ENCODE results near the gene CNNM2. TPM values are rescaled to one million over a fixed set of nuclear protein-coding genes. Genes with fewer than 3 reads are reported as not detected.

Gene CNNM2
- total RNA-seq, 1 experiment from 2014 or later = 7.2 TPM

- intact Hi-C loops (cut with micrococcal nuclease) = no loop called here
- peaks cover 22% of the 10 kb centered on the region for H3K79me2 ChIP-seq (ENCODE audit: low read length)
- no peak overlapping the region for H3K27ac ChIP-seq (ENCODE audit: low read length)
Measured at GRCh38 chr10:102918817-102919245, 737 bp downstream of the CNNM2 start.

GRCh38 chr10:102919246-102919959 lies 1.3 kb downstream of the CNNM2 start:
- Histone ChIP-seq H3K4me1 (ENCODE audit: insufficient read depth, low read length) (peaks cover 22% of the 10 kb centered on the region), H3K79me2 (ENCODE audit: low read length) (peaks cover 22% of the 10 kb centered on the region), H3K9me2 (replicated peaks; ENCODE audit: low read length) (no peaks in the 10 kb centered on the region), H3K27me3 (ENCODE audit: low read length) (no peaks in the 10 kb centered on the region), H3K4me3 (ENCODE audit: low read length) (peak overlapping the region; percentile 85), H3K9ac (ENCODE audit: low read length) (peak overlapping the region; percentile 66), H3K9me3 (ENCODE audit: low read length) (no peaks in the 10 kb centered on the region), H3K27ac (ENCODE audit: low read length) (no peak overlapping the region), H3F3A (ENCODE audit: low read length, unreplicated experiment) (no peaks in the 10 kb centered on the region), H3K4me2 (ENCODE audit: low read length) (peak overlapping the region; percentile 99), H2AFZ (ENCODE audit: low read length) (peak overlapping the region; percentile 93), H4K20me1 (ENCODE audit: low read length) (no peaks in the 10 kb centered on the region), H3K36me3 (ENCODE audit: low read depth, low read length) (no peaks in the 10 kb centered on the region)
- intact Hi-C loops (cut with micrococcal nuclease) = no loop called here
- CTCF ChIA-PET = no interaction called here
- TF ChIP-seq EZH2 (IDR thresholded peaks at IDR 0.05; ENCODE audit: low read length, unreplicated experiment) (no peak), CTCF (conservative IDR thresholded peaks at IDR 0.05; ENCODE audit: low read depth, low read length) (no peak), EZH2phosphoT487 (IDR thresholded peaks at IDR 0.05; ENCODE audit: borderline replicate concordance, low read length) (no peak)
- DNase-seq (no peak), ATAC-seq (no peak)
- no TSS peak for BruUV-seq (replicated peaks)
- POLR2A ChIA-PET (ENCODE audit: unreplicated experiment) = interaction anchor here (0.6 kb wide), 1 partner anchor 273 kb away, joined by 5 read pairs; no protein-coding TSS in a partner anchor

More at GRCh38 chr10:102918817-102919245, 737 bp downstream of the CNNM2 start:
- H4K20me1 ChIP-seq (ENCODE audit: low read length) = no peaks in the 10 kb centered on the region
- H3K9ac ChIP-seq (ENCODE audit: low read length) = peak overlapping the region; percentile 66
- no peaks in the 10 kb centered on the region for H3K9me2 ChIP-seq (replicated peaks; ENCODE audit: low read length)
- BruUV-seq (replicated peaks) = no TSS peak
- peak overlapping the region; percentile 85 for H3K4me3 ChIP-seq (ENCODE audit: low read length)
- H2AFZ ChIP-seq (ENCODE audit: low read length) = peak overlapping the region; percentile 93
- no peaks in the 10 kb centered on the region for H3K27me3 ChIP-seq (ENCODE audit: low read length)
- CTCF ChIA-PET = no interaction called here
- peak overlapping the region; percentile 99 for H3K4me2 ChIP-seq (ENCODE audit: low read length)
- DNase-seq (no peak), ATAC-seq (no peak)
- H3K36me3 ChIP-seq (ENCODE audit: low read depth, low read length) = no peaks in the 10 kb centered on the region
- H3K9me3 ChIP-seq (ENCODE audit: low read length) = no peaks in the 10 kb centered on the region
- H3F3A ChIP-seq (ENCODE audit: low read length, unreplicated experiment) = no peaks in the 10 kb centered on the region
- TF ChIP-seq EZH2phosphoT487 (IDR thresholded peaks at IDR 0.05; ENCODE audit: borderline replicate concordance, low read length) (no peak), CTCF (conservative IDR thresholded peaks at IDR 0.05; ENCODE audit: low read depth, low read length) (no peak)
- H3K4me1 ChIP-seq (ENCODE audit: insufficient read depth, low read length) = peaks cover 22% of the 10 kb centered on the region
- POLR2A ChIA-PET (ENCODE audit: unreplicated experiment) = interaction anchor here (0.6 kb wide), 1 partner anchor 274 kb away, joined by 5 read pairs; no protein-coding TSS in a partner anchor
